MG63 (cell line): Measurements from ENCODE around the gene PTPRN2. TPM values are rescaled to one million over a fixed set of nuclear protein-coding genes. Genes with fewer than 3 reads are reported as not detected.

Source experiments
- DNase-seq: peaks from one replicate; pipeline ENCODE4 v3.0.0-alpha.2; 2020
- H3K27me3 ChIP-seq: fragments of 250-450 bp; sonication (Bioruptor Pico); 2 replicates; pipeline ENCODE4 v1.5.1; 2020; ENCODE audit warnings: mild to moderate bottlenecking, moderate library complexity
- H3K36me3 ChIP-seq: fragments of 250-450 bp; sonication (Bioruptor Pico); 2 replicates; pipeline ENCODE4 v1.5.1; 2020; ENCODE audit warnings: mild to moderate bottlenecking, moderate library complexity
- H3K4me3 ChIP-seq: fragments of 250-450 bp; sonication (Bioruptor Pico); 2 replicates; pipeline ENCODE4 v1.5.1; 2020; ENCODE audit warnings: mild to moderate bottlenecking, moderate library complexity
- H3K9me3 ChIP-seq: fragments of 250-450 bp; sonication (Bioruptor Pico); 2 replicates; pipeline ENCODE4 v1.5.1; 2020; ENCODE audit warnings: mild to moderate bottlenecking, moderate library complexity
- total RNA-seq: library from RNA; depleted of rRNA; stranded (reverse); fragments of >200 nt; shearing (Covaris generic); gene quantifications from 2 replicates; pipeline ENCODE4 v1.2.3, GENCODE V29; 2014; ENCODE audit warnings: low replicate concordance

PTPRN2 gene
- total RNA-seq, 1 experiment from 2014 or later = 0.16 TPM

GRCh38 chr7:157622408-157623205, 965.0 kb downstream of the PTPRN2 start:
- Histone ChIP-seq H3K36me3 (no peaks in the 10 kb centered on the region), H3K9me3 (no peaks in the 10 kb centered on the region), H3K4me3 (no peak overlapping the region), H3K27me3 (no peaks in the 10 kb centered on the region)
- DNase-seq = no peak

GRCh38 chr7:157622000-157622399, 965.6 kb downstream of the PTPRN2 start:
- no peak for DNase-seq
- Histone ChIP-seq H3K27me3 (no peaks in the 10 kb centered on the region), H3K9me3 (no peaks in the 10 kb centered on the region), H3K36me3 (no peaks in the 10 kb centered on the region), H3K4me3 (no peak overlapping the region)

GRCh38 chr7:157621131-157621681, 966.4 kb downstream of the PTPRN2 start:
- no peak for DNase-seq
- Histone ChIP-seq H3K36me3 (no peaks in the 10 kb centered on the region), H3K4me3 (no peak overlapping the region), H3K9me3 (no peaks in the 10 kb centered on the region), H3K27me3 (no peaks in the 10 kb centered on the region)

- no peak for DNase-seq
- no peaks in the 10 kb centered on the region for H3K27me3 ChIP-seq
- H3K4me3 ChIP-seq = no peak overlapping the region
- H3K36me3 ChIP-seq = no peaks in the 10 kb centered on the region
- no peaks in the 10 kb centered on the region for H3K9me3 ChIP-seq
These were observed 967.0 kb downstream of the PTPRN2 start for GRCh38 chr7:157620616-157621015.

GRCh38 chr7:157619753-157620525, 967.7 kb downstream of the PTPRN2 start:
- no peaks in the 10 kb centered on the region for H3K27me3 ChIP-seq
- H3K36me3 ChIP-seq = no peaks in the 10 kb centered on the region
- no peak for DNase-seq
- H3K9me3 ChIP-seq = no peaks in the 10 kb centered on the region
- H3K4me3 ChIP-seq = no peak overlapping the region

GRCh38 chr7:157618823-157619606, 968.6 kb downstream of the PTPRN2 start:
- H3K4me3 ChIP-seq = no peak overlapping the region
- H3K36me3 ChIP-seq = no peaks in the 10 kb centered on the region
- DNase-seq = no peak
- no peaks in the 10 kb centered on the region for H3K9me3 ChIP-seq
- H3K27me3 ChIP-seq = no peaks in the 10 kb centered on the region

GRCh38 chr7:157618091-157618726, 969.4 kb downstream of the PTPRN2 start:
- H3K4me3 ChIP-seq = no peak overlapping the region
- H3K27me3 ChIP-seq = no peaks in the 10 kb centered on the region
- H3K36me3 ChIP-seq = no peaks in the 10 kb centered on the region
- no peaks in the 10 kb centered on the region for H3K9me3 ChIP-seq
- DNase-seq = no peak

- Histone ChIP-seq H3K27me3 (no peaks in the 10 kb centered on the region), H3K9me3 (no peaks in the 10 kb centered on the region), H3K36me3 (no peaks in the 10 kb centered on the region), H3K4me3 (no peak overlapping the region)
- DNase-seq = no peak
These were observed 970.2 kb downstream of the PTPRN2 start for GRCh38 chr7:157617401-157617800.

- Histone ChIP-seq H3K27me3 (no peaks in the 10 kb centered on the region), H3K4me3 (no peak overlapping the region), H3K9me3 (no peaks in the 10 kb centered on the region), H3K36me3 (no peaks in the 10 kb centered on the region)
- DNase-seq = no peak
These were observed 970.7 kb downstream of the PTPRN2 start for GRCh38 chr7:157616931-157617330.

GRCh38 chr7:157616426-157616825, 971.2 kb downstream of the PTPRN2 start:
- Histone ChIP-seq H3K9me3 (no peaks in the 10 kb centered on the region), H3K27me3 (no peaks in the 10 kb centered on the region), H3K36me3 (no peaks in the 10 kb centered on the region), H3K4me3 (no peak overlapping the region)
- DNase-seq = peak; percentile 79

- no peak for DNase-seq
These were observed 971.8 kb downstream of the PTPRN2 start for GRCh38 chr7:157615852-157616251.

GRCh38 chr7:157615101-157615817, 972.4 kb downstream of the PTPRN2 start:
- H3K36me3 ChIP-seq = no peaks in the 10 kb centered on the region
- H3K27me3 ChIP-seq = no peaks in the 10 kb centered on the region
- no peak overlapping the region for H3K4me3 ChIP-seq
- H3K9me3 ChIP-seq = no peaks in the 10 kb centered on the region
- DNase-seq = no peak

More at GRCh38 chr7:157615852-157616251, 971.8 kb downstream of the PTPRN2 start:
- Histone ChIP-seq H3K27me3 (no peaks in the 10 kb centered on the region), H3K4me3 (no peak overlapping the region), H3K9me3 (no peaks in the 10 kb centered on the region), H3K36me3 (no peaks in the 10 kb centered on the region)

GRCh38 chr7:157614457-157615020, 973.1 kb downstream of the PTPRN2 start:
- no peak for DNase-seq
- no peaks in the 10 kb centered on the region for H3K36me3 ChIP-seq
- no peaks in the 10 kb centered on the region for H3K9me3 ChIP-seq
- H3K27me3 ChIP-seq = no peaks in the 10 kb centered on the region
- no peak overlapping the region for H3K4me3 ChIP-seq

GRCh38 chr7:157613575-157614322, 973.9 kb downstream of the PTPRN2 start:
- DNase-seq = no peak
- Histone ChIP-seq H3K4me3 (no peak overlapping the region), H3K27me3 (no peaks in the 10 kb centered on the region), H3K36me3 (no peaks in the 10 kb centered on the region), H3K9me3 (no peaks in the 10 kb centered on the region)
